HL-60 (cell line): ENCODE results near the gene UTP25.

Experiments used
- POLR2AphosphoS5 ChIP-seq: IDR thresholded peaks from 2 replicates; pipeline ENCODE4 v1.6.1; 2012; ENCODE audit warnings: low read depth
- TF ChIP-seq, protein P1 (sequence below): IDR thresholded peaks from one replicate; pipeline ENCODE4 v1.5.1; 2011; ENCODE audit warnings: low read length, control low read depth, inconsistent platforms; ENCODE audit not compliant: insufficient read depth

DNA sequence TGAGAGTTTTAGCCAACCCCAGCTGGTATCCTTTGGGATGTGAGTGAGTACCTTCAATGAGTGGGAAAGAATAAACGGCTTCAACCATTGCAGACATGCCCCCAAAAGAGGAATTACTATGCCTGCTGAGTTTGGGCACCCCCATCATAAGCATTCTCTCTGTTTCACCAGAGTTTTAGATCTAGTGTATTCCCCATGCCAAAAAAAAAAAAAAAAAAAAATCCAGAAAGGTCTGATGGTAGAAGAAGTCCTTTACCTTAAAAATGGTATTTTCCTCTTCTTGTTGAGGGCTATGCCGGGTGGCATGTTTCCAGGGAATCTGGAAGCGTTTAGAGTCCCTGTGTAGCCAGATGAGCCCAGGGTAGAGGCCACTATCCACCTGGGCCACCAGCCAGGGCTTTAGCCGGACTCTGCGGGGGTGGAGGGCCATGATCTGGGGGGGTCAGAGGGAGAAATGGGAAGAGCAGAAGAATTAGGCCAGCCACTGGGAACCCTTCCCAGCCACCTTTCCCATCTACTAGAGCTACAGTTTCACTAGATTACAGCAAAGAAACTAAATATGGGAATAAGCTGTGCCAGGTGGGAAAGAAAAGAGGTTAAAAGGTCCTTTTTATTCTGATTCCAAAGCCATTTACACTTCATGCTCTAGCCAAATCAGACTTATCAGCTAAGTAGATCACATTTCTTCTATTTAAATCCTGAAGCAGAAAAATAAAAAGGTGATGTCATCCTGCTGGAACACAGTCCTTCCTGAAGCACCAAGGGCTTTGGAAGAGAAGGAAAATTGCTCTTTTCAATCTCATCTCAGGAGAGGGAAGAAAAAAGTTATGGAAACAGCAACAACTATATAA is 26.6 kb upstream of the UTP25 start:
- TF ChIP-seq, protein P1, sequence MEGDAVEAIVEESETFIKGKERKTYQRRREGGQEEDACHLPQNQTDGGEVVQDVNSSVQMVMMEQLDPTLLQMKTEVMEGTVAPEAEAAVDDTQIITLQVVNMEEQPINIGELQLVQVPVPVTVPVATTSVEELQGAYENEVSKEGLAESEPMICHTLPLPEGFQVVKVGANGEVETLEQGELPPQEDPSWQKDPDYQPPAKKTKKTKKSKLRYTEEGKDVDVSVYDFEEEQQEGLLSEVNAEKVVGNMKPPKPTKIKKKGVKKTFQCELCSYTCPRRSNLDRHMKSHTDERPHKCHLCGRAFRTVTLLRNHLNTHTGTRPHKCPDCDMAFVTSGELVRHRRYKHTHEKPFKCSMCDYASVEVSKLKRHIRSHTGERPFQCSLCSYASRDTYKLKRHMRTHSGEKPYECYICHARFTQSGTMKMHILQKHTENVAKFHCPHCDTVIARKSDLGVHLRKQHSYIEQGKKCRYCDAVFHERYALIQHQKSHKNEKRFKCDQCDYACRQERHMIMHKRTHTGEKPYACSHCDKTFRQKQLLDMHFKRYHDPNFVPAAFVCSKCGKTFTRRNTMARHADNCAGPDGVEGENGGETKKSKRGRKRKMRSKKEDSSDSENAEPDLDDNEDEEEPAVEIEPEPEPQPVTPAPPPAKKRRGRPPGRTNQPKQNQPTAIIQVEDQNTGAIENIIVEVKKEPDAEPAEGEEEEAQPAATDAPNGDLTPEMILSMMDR, result no peak
- no peak for TF ChIP-seq POLR2AphosphoS5
